DOHH2 (cell line): ENCODE measurements around the gene TXLNG.
"Not testable (repeated sequence)": the region's sequence is repeated elsewhere in the genome, so short reads cannot be mapped to it uniquely, and the experiment has no call there.

Experiments
- H3F3A ChIP-seq: fragments of 200-600 bp; sonication (generic), shearing (Covaris generic); 2 replicates; pipeline ENCODE4 v1.6.0; 2016; ENCODE audit warnings: antibody characterized with exemption, mild to moderate bottlenecking; ENCODE audit not compliant: control insufficient read depth, insufficient read depth
- H3K27ac ChIP-seq: fragments of 200-600 bp; sonication (generic); 2 replicates; pipeline ENCODE4 v1.5.1; 2014; ENCODE audit warnings: low read depth, mild to moderate bottlenecking, low read length, moderate library complexity
- H3K27me3 ChIP-seq: fragments of 200-600 bp; sonication (generic); 2 replicates; pipeline ENCODE4 v1.6.1; 2014; ENCODE audit warnings: mild to moderate bottlenecking, low read length, mixed read lengths; ENCODE audit not compliant: control insufficient read depth
- H3K36me3 ChIP-seq: fragments of 200-600 bp; sonication (generic); 2 replicates; pipeline ENCODE4 v1.6.1; 2014; ENCODE audit warnings: mild to moderate bottlenecking, low read length, moderate library complexity, mixed read lengths; ENCODE audit not compliant: control insufficient read depth
- H3K4me1 ChIP-seq: fragments of 200-600 bp; sonication (generic); 2 replicates; pipeline ENCODE4 v1.6.1; 2014; ENCODE audit warnings: mild to moderate bottlenecking, low read length, mixed read lengths; ENCODE audit not compliant: control insufficient read depth
- H3K4me2 ChIP-seq: fragments of 200-600 bp; sonication (generic); 2 replicates; pipeline ENCODE4 v1.6.0; 2014; ENCODE audit warnings: mild to moderate bottlenecking, low read length, moderate library complexity
- H3K4me3 ChIP-seq: fragments of 200-600 bp; sonication (generic); 2 replicates; pipeline ENCODE4 v1.5.1; 2014; ENCODE audit warnings: mild to moderate bottlenecking, low read length, mixed read lengths
- H3K79me2 ChIP-seq: fragments of 200-600 bp; sonication (generic); 2 replicates; pipeline ENCODE4 v1.6.1; 2014; ENCODE audit warnings: mild to moderate bottlenecking, low read length, mixed read lengths; ENCODE audit not compliant: control insufficient read depth
- H3K9me2 ChIP-seq: fragments of 200-600 bp; sonication (generic); replicated peaks from 2 replicates; pipeline ENCODE4 v1.6.1; 2014; ENCODE audit warnings: mild to moderate bottlenecking, low read length, mixed read lengths; ENCODE audit not compliant: control insufficient read depth
- H3K9me3 ChIP-seq: fragments of 200-600 bp; sonication (generic); 2 replicates; pipeline ENCODE4 v1.6.1; 2014; ENCODE audit warnings: antibody characterized with exemption, low read length, mixed read lengths; ENCODE audit not compliant: control insufficient read depth, insufficient read depth
- H4K20me1 ChIP-seq: fragments of 200-600 bp; sonication (generic); 2 replicates; pipeline ENCODE4 v1.6.0; 2014; ENCODE audit warnings: low read depth, mild to moderate bottlenecking, antibody characterized with exemption, low read length, moderate library complexity; ENCODE audit not compliant: control insufficient read depth, insufficient read depth
- EZH2phosphoT487 ChIP-seq: fragments of 200-600 bp; sonication (generic); IDR thresholded peaks from 2 replicates; pipeline ENCODE4 v1.6.1; 2017; ENCODE audit warnings: borderline replicate concordance, mild to moderate bottlenecking, antibody characterized with exemption, low read length, moderate library complexity, mixed read lengths
- TF ChIP-seq, protein P1 (sequence below): fragments of 200-600 bp; sonication (generic); IDR thresholded peaks from one replicate; pipeline ENCODE4 v1.5.1; 2014; ENCODE audit warnings: antibody characterized with exemption, mild to moderate bottlenecking, low read depth, low read length; ENCODE audit not compliant: poor library complexity, severe bottlenecking

The TXLNG gene

DNA sequence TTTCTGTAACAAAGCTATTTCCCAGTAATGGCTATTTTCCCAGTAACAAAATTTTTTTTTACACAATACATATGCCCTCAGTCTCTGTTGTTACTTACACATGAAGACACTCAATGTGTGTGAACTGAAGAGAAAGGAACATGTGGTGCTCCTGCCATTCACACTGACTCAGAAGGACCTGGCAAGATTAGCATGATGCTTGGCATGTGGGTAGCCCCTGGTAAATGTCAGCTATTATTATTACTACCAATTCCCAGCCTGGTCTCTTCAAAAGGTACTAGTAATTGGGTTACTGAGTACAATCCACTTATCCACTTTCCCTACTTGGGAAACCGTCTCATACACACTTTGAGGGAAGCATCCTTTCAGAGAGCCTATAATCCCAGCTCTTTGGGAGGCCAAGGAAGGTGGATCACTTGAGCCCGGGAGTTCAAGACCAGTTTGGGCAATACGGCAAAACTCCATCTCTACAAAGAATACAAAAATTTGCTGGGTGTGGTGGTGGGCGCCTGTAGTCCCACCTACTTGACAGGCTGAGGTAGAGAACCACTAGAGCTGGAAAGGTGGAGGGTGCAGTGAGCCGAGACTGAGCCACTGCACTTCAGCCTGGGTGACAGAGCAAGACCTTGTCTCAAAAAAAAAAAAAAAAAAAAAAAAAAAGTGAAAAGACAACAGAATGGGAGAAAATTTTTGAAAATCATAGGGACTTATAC lies 69.3 kb downstream of the TXLNG start:
- no peaks in the 10 kb centered on the region for H3F3A ChIP-seq
- peaks cover 90% of the 10 kb centered on the region for H3K36me3 ChIP-seq
- H3K4me2 ChIP-seq: no peak overlapping the region
- peaks cover 5% of the 10 kb centered on the region for H4K20me1 ChIP-seq
- no peaks in the 10 kb centered on the region for H3K27me3 ChIP-seq
- no peak overlapping the region for H3K4me3 ChIP-seq
- no peaks in the 10 kb centered on the region for H3K9me3 ChIP-seq
- peaks cover 45% of the 10 kb centered on the region for H3K4me1 ChIP-seq
- no peak for TF ChIP-seq EZH2phosphoT487
- TF ChIP-seq, protein P1, sequence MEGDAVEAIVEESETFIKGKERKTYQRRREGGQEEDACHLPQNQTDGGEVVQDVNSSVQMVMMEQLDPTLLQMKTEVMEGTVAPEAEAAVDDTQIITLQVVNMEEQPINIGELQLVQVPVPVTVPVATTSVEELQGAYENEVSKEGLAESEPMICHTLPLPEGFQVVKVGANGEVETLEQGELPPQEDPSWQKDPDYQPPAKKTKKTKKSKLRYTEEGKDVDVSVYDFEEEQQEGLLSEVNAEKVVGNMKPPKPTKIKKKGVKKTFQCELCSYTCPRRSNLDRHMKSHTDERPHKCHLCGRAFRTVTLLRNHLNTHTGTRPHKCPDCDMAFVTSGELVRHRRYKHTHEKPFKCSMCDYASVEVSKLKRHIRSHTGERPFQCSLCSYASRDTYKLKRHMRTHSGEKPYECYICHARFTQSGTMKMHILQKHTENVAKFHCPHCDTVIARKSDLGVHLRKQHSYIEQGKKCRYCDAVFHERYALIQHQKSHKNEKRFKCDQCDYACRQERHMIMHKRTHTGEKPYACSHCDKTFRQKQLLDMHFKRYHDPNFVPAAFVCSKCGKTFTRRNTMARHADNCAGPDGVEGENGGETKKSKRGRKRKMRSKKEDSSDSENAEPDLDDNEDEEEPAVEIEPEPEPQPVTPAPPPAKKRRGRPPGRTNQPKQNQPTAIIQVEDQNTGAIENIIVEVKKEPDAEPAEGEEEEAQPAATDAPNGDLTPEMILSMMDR: no peak
- peaks cover 88% of the 10 kb centered on the region for H3K79me2 ChIP-seq
- no peaks in the 10 kb centered on the region for H3K9me2 ChIP-seq
- 0 out of 2 replicates have a peak overlapping the region, but pooled peaks have one; percentile 11 for H3K27ac ChIP-seq

DNA sequence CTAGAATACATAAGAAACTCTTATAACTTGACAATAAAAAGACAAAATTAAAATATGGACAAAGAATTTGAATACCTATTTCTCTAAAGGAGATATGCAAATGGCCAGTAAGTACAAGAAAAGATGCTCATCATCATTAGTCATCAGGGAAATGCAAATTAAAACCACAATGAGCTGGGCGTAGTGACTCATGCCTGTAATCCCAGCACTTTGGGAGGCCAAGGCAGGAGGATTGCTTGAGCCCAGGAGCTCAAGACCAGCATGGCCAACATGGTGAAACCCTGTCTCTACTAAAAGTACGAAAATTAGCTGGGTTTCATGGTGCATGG lies 69.8 kb downstream of the TXLNG start:
- H4K20me1 ChIP-seq, H3K4me3 ChIP-seq, H3F3A ChIP-seq, H3K27me3 ChIP-seq, H3K9me2 ChIP-seq, H3K27ac ChIP-seq, H3K9me3 ChIP-seq: not testable (repeated sequence)
- Histone ChIP-seq H3K36me3 (peaks cover 91% of the 10 kb centered on the region), H3K4me1 (peaks cover 45% of the 10 kb centered on the region), H3K4me2 (peak overlapping the region; percentile 6; the same call in 1 of the 2 replicates), H3K79me2 (peaks cover 93% of the 10 kb centered on the region)

DNA sequence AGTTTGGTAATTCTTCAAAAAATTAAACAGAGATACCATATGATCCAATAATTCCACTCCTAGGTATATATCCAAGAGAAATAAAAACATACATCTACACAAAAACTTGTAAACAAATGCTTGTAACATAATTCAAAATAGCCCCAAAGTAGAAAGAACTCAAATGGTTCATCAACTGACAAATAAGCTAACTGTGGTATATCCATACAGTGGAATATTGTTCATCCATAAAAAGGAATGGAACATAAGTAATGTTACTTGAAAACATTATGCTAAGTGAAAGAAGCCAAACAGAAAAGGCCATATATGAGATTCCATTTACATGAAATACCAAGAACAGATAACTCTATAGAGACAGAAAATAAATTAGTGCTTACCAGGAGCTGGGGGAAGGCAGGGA lies 70.5 kb downstream of the TXLNG start:
- 0 out of 2 replicates have a peak overlapping the region, but pooled peaks have one; percentile 8 for H3K4me2 ChIP-seq
- no peaks in the 10 kb centered on the region for H3K9me3 ChIP-seq
- peaks cover 45% of the 10 kb centered on the region for H3K4me1 ChIP-seq
- H3K27ac ChIP-seq: no peak overlapping the region
- peaks cover 5% of the 10 kb centered on the region for H4K20me1 ChIP-seq
- H3K9me2 ChIP-seq: no peaks in the 10 kb centered on the region
- peaks cover 96% of the 10 kb centered on the region for H3K79me2 ChIP-seq
- no peak overlapping the region for H3K4me3 ChIP-seq
- TF ChIP-seq EZH2phosphoT487: no peak
- TF ChIP-seq, protein P1: no peak
- no peaks in the 10 kb centered on the region for H3F3A ChIP-seq
- no peaks in the 10 kb centered on the region for H3K27me3 ChIP-seq
- peaks cover 91% of the 10 kb centered on the region for H3K36me3 ChIP-seq

DNA sequence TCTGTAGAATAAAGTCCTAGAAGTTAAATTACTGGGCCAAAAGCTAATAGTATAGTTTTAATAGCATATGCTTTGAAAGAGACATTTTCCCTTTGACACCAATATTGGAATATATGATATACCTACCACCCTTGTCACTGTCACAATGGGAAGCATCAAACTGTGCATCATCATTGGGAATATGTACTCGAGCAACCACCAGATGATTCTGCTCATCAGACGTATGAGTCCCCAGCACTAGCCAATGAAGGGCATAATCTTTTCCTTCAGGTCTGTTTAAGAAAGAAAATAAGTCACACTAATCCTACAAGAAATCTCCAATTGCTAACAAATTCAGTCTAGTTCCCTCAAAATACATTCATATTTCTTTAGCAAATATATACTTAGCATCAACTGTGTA lies 76.6 kb downstream of the TXLNG start:
- Histone ChIP-seq H3K4me2 (no peak overlapping the region), H3K4me3 (no peak overlapping the region), H3K36me3 (peaks cover 82% of the 10 kb centered on the region), H3K27me3 (no peaks in the 10 kb centered on the region), H4K20me1 (peaks cover 11% of the 10 kb centered on the region; the same call in 1 of the 2 replicates), H3K9me2 (no peaks in the 10 kb centered on the region), H3K27ac (no peak overlapping the region), H3K9me3 (no peaks in the 10 kb centered on the region), H3K4me1 (peaks cover 45% of the 10 kb centered on the region), H3K79me2 (peaks cover 100% of the 10 kb centered on the region), H3F3A (no peaks in the 10 kb centered on the region)
- TF ChIP-seq EZH2phosphoT487: no peak
- TF ChIP-seq, protein P1: no peak
